ENCODE results near the gene SSBP2.

- TF ChIP-seq, protein P1, sequence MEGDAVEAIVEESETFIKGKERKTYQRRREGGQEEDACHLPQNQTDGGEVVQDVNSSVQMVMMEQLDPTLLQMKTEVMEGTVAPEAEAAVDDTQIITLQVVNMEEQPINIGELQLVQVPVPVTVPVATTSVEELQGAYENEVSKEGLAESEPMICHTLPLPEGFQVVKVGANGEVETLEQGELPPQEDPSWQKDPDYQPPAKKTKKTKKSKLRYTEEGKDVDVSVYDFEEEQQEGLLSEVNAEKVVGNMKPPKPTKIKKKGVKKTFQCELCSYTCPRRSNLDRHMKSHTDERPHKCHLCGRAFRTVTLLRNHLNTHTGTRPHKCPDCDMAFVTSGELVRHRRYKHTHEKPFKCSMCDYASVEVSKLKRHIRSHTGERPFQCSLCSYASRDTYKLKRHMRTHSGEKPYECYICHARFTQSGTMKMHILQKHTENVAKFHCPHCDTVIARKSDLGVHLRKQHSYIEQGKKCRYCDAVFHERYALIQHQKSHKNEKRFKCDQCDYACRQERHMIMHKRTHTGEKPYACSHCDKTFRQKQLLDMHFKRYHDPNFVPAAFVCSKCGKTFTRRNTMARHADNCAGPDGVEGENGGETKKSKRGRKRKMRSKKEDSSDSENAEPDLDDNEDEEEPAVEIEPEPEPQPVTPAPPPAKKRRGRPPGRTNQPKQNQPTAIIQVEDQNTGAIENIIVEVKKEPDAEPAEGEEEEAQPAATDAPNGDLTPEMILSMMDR (IDR thresholded peaks at IDR 0.05; ENCODE audit: extremely low read depth in 1 of 2, insufficient read depth in 1 of 2, low read depth in 1 of 2, low read length in 2 of 2), result no peak
- TF ChIP-seq POLR2A (IDR thresholded peaks at IDR 0.05; ENCODE audit: low read depth, low read length) (no peak), EZH2 (IDR thresholded peaks at IDR 0.05; ENCODE audit: borderline replicate concordance, low read depth, low read length, severe bottlenecking) (no peak), GATA2 (IDR thresholded peaks at IDR 0.05; ENCODE audit: insufficient read depth, insufficient read length, low read depth, low read length) (no peak), MYC (IDR thresholded peaks at IDR 0.05; ENCODE audit: low read depth, low read length) (no peak)
Measured at GRCh38 chr5:81749192-81749560, 1.7 kb downstream of the SSBP2 start.
